B cell (primary cell): Measurements from ENCODE around the gene MYMX.

Experiments
- EZH2 ChIP-seq: IDR thresholded peaks from 2 replicates; pipeline ENCODE4 v1.6.1; 2012; ENCODE audit warnings: borderline replicate concordance, low read depth, mild to moderate bottlenecking, moderate library complexity, low read length; ENCODE audit not compliant: insufficient read depth, poor library complexity, severe bottlenecking
- TF ChIP-seq, protein P1 (sequence below): fragments of 200-600 bp; IDR thresholded peaks from one replicate; pipeline ENCODE4 v1.8.0; 2022; ENCODE audit warnings: antibody characterized with exemption, mild to moderate bottlenecking

DNA sequence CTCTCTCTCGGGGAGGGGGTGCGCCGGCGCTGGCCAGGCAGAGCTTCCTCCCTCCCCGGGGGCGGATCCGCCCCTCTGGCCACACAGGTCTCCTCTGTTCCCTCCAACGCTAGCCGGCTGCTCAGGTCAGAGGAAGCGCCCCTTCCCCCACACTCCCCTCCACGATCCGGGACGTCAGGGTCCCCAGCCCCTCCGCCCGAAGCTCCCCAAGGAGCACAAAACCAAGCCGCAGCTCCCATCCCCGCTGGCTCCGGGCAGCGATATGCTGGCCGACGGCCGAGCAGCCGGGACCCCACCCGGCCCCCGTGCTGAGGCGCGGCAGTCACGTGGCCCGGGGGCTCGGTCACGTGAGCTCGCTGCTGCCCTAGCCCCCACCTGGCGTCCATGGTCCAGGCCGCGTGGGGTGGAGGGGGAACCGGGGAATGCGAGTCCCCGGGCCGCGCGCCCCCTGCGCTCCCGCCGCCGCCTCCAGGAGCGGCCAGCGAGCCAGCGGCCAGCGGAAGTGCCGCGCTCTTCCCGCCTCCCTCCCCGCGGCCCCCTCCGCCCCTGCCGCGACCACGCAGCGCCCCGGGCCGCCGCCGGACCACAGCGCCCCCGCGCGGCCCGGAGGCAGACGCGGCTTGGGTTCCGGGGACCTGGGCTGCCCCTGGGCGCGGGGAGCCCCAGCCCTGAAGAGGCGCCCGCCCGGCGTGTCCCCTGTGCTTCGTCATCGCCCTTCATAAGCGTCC, 40.5 kb downstream of the MYMX start, which contains the start of gene SLC35B2:
- TF ChIP-seq, protein P1, sequence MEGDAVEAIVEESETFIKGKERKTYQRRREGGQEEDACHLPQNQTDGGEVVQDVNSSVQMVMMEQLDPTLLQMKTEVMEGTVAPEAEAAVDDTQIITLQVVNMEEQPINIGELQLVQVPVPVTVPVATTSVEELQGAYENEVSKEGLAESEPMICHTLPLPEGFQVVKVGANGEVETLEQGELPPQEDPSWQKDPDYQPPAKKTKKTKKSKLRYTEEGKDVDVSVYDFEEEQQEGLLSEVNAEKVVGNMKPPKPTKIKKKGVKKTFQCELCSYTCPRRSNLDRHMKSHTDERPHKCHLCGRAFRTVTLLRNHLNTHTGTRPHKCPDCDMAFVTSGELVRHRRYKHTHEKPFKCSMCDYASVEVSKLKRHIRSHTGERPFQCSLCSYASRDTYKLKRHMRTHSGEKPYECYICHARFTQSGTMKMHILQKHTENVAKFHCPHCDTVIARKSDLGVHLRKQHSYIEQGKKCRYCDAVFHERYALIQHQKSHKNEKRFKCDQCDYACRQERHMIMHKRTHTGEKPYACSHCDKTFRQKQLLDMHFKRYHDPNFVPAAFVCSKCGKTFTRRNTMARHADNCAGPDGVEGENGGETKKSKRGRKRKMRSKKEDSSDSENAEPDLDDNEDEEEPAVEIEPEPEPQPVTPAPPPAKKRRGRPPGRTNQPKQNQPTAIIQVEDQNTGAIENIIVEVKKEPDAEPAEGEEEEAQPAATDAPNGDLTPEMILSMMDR: peak; percentile 75
- no peak for TF ChIP-seq EZH2
